Endothelial cell of umbilical vein (primary cell): ENCODE data around the gene L2HGDH. TPM values are rescaled to one million over a fixed set of nuclear protein-coding genes. Genes with fewer than 3 reads are reported as not detected.

ENCODE experiments used
- BruUV-seq: library from RNA; stranded (reverse); fragments of 400-500 nt; replicated peaks from 2 replicates; lab custom pipeline; 2021; lab: Mats Ljungman, UMichigan
- CTCF ChIA-PET: fragments of 300-600, 350-600 bp; sonication (Branson Sonifier 250); formaldehyde crosslinking; loops from one replicate; lab custom pipeline; 2021; ENCODE audit warnings: antibody characterized with exemption, inconsistent platforms; lab: Charles Lee
- POLR2A ChIA-PET: fragments of 300-600, 350-600 bp; sonication (Branson Sonifier 250); formaldehyde crosslinking; loops from one replicate; lab custom pipeline; 2021; ENCODE audit warnings: antibody characterized with exemption, inconsistent platforms; lab: Charles Lee
- DNase-seq: peaks from one replicate; pipeline ENCODE4 v3.0.0-alpha.2; 2011; ENCODE audit warnings: low read depth, low spot score
- FAIRE-seq: peaks from 2 replicates; lab custom pipeline; 2011; peaks lifted over from hg19 to GRCh38; lab: Jason Lieb, UNC
- H2AFZ ChIP-seq: 2 replicates; pipeline ENCODE4 v1.6.0; 2012; ENCODE audit warnings: low read depth, low read length, control low read depth, inconsistent platforms
- H3K27ac ChIP-seq: 2 replicates; pipeline ENCODE4 v1.5.1; 2011; ENCODE audit warnings: low read depth, mild to moderate bottlenecking, control low read depth, low read length, moderate library complexity; ENCODE audit not compliant: insufficient read depth
- H3K27me3 ChIP-seq, 2 experiments: 2 replicates each; pipeline versions ENCODE4 v1.6.0 to v1.6.1; 2011; ENCODE audit warnings: low read length in 2 of 2, mixed read lengths in 1 of 2; ENCODE audit not compliant: control insufficient read depth in 2 of 2, insufficient read depth in 2 of 2
- H3K36me3 ChIP-seq, 2 experiments: 2 replicates in 1 of 2; 3 replicates in 1 of 2; pipeline ENCODE4 v1.5.1; 2011; ENCODE audit warnings: low read length in 2 of 2, mild to moderate bottlenecking in 1 of 2, moderate library complexity in 1 of 2; ENCODE audit not compliant: control insufficient read depth in 2 of 2, insufficient read depth in 2 of 2; ENCODE audit errors: extremely low read depth in 1 of 2
- H3K4me1 ChIP-seq: 3 replicates; pipeline ENCODE4 v1.5.1; 2011; ENCODE audit warnings: mild to moderate bottlenecking, low read length; ENCODE audit not compliant: control insufficient read depth, insufficient read depth; ENCODE audit errors: extremely low read depth
- H3K4me2 ChIP-seq: 2 replicates; pipeline ENCODE4 v1.6.1; 2011; ENCODE audit warnings: low read length, control low read depth, mixed read lengths; ENCODE audit not compliant: insufficient read depth
- H3K4me3 ChIP-seq, 3 experiments: fragments of 200-600 bp in 1 of 3; sonication (generic), shearing (Covaris generic) in 1 of 3; replicated peaks in 1 of 3; 2 replicates each; pipeline ENCODE4 v1.5.1; 2011 to 2016; ENCODE audit warnings: control low read depth in 3 of 3, low read length in 3 of 3, mild to moderate bottlenecking in 2 of 3, inconsistent platforms in 1 of 3, low read depth in 1 of 3, moderate library complexity in 1 of 3; ENCODE audit not compliant: insufficient read depth in 1 of 3
- H3K79me2 ChIP-seq: 2 replicates; pipeline ENCODE4 v1.6.0; 2012; ENCODE audit warnings: low read length, inconsistent platforms; ENCODE audit not compliant: control insufficient read depth, insufficient read depth
- H3K9ac ChIP-seq: replicated peaks from 2 replicates; pipeline ENCODE3; 2011; ENCODE audit warnings: low read length, control low read depth; ENCODE audit not compliant: insufficient read depth; ENCODE audit errors: extremely low read depth
- H3K9me1 ChIP-seq: replicated peaks from 3 replicates; pipeline ENCODE4 v1.6.0; 2011; ENCODE audit warnings: mild to moderate bottlenecking, low read length; ENCODE audit not compliant: control insufficient read depth, insufficient read depth; ENCODE audit errors: extremely low read depth
- H3K9me3 ChIP-seq: replicated peaks from 2 replicates; pipeline ENCODE4 v1.5.1; 2012; ENCODE audit warnings: low read length, inconsistent platforms; ENCODE audit not compliant: control insufficient read depth, insufficient read depth
- H4K20me1 ChIP-seq: replicated peaks from 2 replicates; pipeline ENCODE3; 2011; ENCODE audit warnings: mild to moderate bottlenecking, low read length; ENCODE audit not compliant: control insufficient read depth, insufficient read depth; ENCODE audit errors: extremely low read depth
- EZH2 ChIP-seq: IDR thresholded peaks from 2 replicates; pipeline ENCODE4 v1.6.1; 2012; ENCODE audit warnings: borderline replicate concordance, low read depth, mild to moderate bottlenecking, moderate library complexity, low read length, inconsistent platforms; ENCODE audit not compliant: severe bottlenecking
- FOS ChIP-seq: IDR thresholded peaks from 2 replicates; pipeline ENCODE4 v1.6.1; 2011; ENCODE audit warnings: mild to moderate bottlenecking, low read length, moderate library complexity, borderline replicate concordance; ENCODE audit not compliant: insufficient read depth
- JUN ChIP-seq: IDR thresholded peaks from 2 replicates; pipeline ENCODE4 v1.6.1; 2011; ENCODE audit warnings: borderline replicate concordance, low read depth; ENCODE audit not compliant: insufficient read length, insufficient read depth
- MYC ChIP-seq: IDR thresholded peaks from one replicate; pipeline ENCODE4 v1.6.1; 2011; ENCODE audit warnings: mild to moderate bottlenecking, low read depth, low read length
- POLR2A ChIP-seq: IDR thresholded peaks from 2 replicates; pipeline ENCODE4 v1.6.1; 2012; ENCODE audit warnings: low read depth, mild to moderate bottlenecking, control low read depth, low read length
- POLR2AphosphoS5 ChIP-seq: IDR thresholded peaks from 2 replicates; pipeline ENCODE4 v1.6.1; 2012; ENCODE audit warnings: low read depth, mild to moderate bottlenecking, control low read depth, low read length, moderate library complexity; ENCODE audit not compliant: insufficient read depth
- dilution Hi-C: fragments of 300-500 bp; cut with MboI; formaldehyde crosslinking; loops from one replicate; pipeline ENCODE4 v1.15.0; 2019; ENCODE audit warnings: low sequenced_read_pairs; ENCODE audit not compliant: extremely low pct_ligation_motif_present
- intact Hi-C: fragments of 100-400 bp; cut with micrococcal nuclease; formaldehyde crosslinking; loops from one replicate; pipeline ENCODE4 v1.10.0; 2022
- polyA plus RNA-seq, 4 experiments: library from polyadenylated mRNA; depleted of rRNA in 3 of 4; stranded (reverse) in 3 of 4; unstranded in 1 of 4; fragments of >200 nt; gene quantifications; 2 replicates each; pipeline versions ENCODE4 v1.2.1 to v1.2.3, GENCODE V29; 2011 to 2012; ENCODE audit warnings: missing spikeins in 1 of 4
- total RNA-seq: library from RNA; stranded (reverse); gene quantifications from 2 replicates; pipeline ENCODE4 v1.2.3, GENCODE V29; 2021
- TF ChIP-seq, protein P1 (sequence below): IDR thresholded peaks from 2 replicates; pipeline ENCODE4 v1.6.1; 2011; ENCODE audit not compliant: insufficient read depth, insufficient read length
- TF ChIP-seq, protein P2 (sequence below), 2 donors: IDR thresholded peaks; 1 replicate in 1 of 2; 2 replicates in 1 of 2; pipeline ENCODE4 v1.5.1; 2011; ENCODE audit warnings: low read length in 2 of 2, mild to moderate bottlenecking in 2 of 2, moderate library complexity in 2 of 2, control low read depth in 1 of 2, inconsistent platforms in 1 of 2, low read depth in 1 of 2; ENCODE audit not compliant: insufficient read depth in 1 of 2; ENCODE audit errors: extremely low read depth in 1 of 2

Gene L2HGDH
- total and polyA plus RNA-seq, 2 donors (not counting 3 experiments of a cell fraction or from before 2014, with no cell fraction given) = 2.5 to 5.3 TPM

DNA sequence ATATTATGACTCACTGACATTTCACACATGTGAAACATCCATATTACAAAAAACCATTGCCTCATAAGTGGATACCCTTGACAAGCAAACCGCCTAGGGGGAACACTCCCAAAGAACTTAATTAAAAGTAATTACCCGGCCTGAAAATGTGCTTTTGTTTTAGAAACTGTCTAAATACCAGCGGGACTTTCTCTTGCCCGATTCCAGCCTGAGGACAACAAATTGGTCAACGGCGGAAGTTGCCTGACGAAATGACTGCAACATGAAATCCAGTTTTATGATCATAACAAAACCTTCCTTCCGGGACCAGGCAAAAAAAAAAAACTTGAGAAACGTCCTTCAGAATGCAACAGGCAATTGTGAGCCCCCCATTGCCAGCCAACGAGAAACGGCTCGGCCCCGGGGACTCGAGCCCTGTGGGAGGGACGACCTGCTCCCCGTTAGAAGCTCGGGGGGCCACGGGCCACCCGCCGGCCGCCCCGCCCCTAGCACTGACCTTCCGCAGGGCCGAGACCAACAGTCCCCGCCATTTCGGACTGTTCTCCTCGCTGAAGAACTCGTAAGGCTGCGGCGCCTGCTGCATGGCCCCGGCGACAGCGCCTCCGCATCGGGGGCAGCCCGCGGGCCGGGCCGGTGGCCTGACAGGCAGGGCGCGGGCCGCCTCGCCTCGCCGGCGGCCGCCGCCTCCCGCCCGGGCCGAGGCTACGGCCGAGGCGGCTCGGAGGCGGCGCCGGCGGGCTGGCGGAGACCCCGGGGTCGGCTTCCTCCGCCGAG lies 81.1 kb downstream of the L2HGDH start:
- Histone ChIP-seq H3K9ac (peak overlapping the region; percentile 91), H2AFZ (peak overlapping the region; percentile 99), H4K20me1 (peaks cover 9% of the 10 kb centered on the region), H3K4me3 (peak overlapping the region; percentile 92 to 99 (median 98)), H3K9me3 (no peaks in the 10 kb centered on the region), H3K79me2 (peaks cover 46% of the 10 kb centered on the region), H3K36me3 (no peaks in the 10 kb centered on the region), H3K27ac (peak overlapping the region; percentile 88), H3K27me3 (no peaks in the 10 kb centered on the region), H3K4me1 (peaks cover 24% of the 10 kb centered on the region), H3K9me1 (peaks cover 2% of the 10 kb centered on the region), H3K4me2 (peak overlapping the region; percentile 98)
- peak; percentile 17 for TF ChIP-seq FOS
- no peak for TF ChIP-seq MYC
- TF ChIP-seq, protein P1, sequence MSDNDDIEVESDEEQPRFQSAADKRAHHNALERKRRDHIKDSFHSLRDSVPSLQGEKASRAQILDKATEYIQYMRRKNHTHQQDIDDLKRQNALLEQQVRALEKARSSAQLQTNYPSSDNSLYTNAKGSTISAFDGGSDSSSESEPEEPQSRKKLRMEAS = no peak
- no peak for TF ChIP-seq POLR2AphosphoS5
- TF ChIP-seq, protein P2, sequence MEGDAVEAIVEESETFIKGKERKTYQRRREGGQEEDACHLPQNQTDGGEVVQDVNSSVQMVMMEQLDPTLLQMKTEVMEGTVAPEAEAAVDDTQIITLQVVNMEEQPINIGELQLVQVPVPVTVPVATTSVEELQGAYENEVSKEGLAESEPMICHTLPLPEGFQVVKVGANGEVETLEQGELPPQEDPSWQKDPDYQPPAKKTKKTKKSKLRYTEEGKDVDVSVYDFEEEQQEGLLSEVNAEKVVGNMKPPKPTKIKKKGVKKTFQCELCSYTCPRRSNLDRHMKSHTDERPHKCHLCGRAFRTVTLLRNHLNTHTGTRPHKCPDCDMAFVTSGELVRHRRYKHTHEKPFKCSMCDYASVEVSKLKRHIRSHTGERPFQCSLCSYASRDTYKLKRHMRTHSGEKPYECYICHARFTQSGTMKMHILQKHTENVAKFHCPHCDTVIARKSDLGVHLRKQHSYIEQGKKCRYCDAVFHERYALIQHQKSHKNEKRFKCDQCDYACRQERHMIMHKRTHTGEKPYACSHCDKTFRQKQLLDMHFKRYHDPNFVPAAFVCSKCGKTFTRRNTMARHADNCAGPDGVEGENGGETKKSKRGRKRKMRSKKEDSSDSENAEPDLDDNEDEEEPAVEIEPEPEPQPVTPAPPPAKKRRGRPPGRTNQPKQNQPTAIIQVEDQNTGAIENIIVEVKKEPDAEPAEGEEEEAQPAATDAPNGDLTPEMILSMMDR (IDR thresholded peaks at IDR 0.05; ENCODE audit: extremely low read depth in 1 of 2, insufficient read depth in 1 of 2, low read depth in 1 of 2, low read length in 2 of 2) = no peak
- peak; percentile 7 for TF ChIP-seq POLR2A
- no peak for TF ChIP-seq JUN
- TF ChIP-seq EZH2 = no peak
- ChIA-PET POLR2A (no interaction called here), CTCF (interaction anchor here (1.0 kb wide), 1 partner anchor 368 kb away, joined by 3 read pairs; no protein-coding TSS in a partner anchor)
- dilution Hi-C loops (no loop called here), intact Hi-C loops (loop anchor here (1.0 to 10.0 kb wide), 4 partner anchors 81 to 606 kb away; partner anchors contain the start of genes DMAC2L, L2HGDH, MAP4K5 and MGAT2)
- FAIRE-seq = peak; percentile 84
- DNase-seq = peak; percentile 75
- TSS peak; percentile 41 for BruUV-seq
